Activated B cell treated with CpG ODN at 0.5 μM for 24 hours (primary cell): Measurements from ENCODE around the gene FGF5. TPM values are rescaled to one million over a fixed set of nuclear protein-coding genes. Genes with fewer than 3 reads are reported as not detected.

ENCODE experiments used
- ATAC-seq: fragments of 200-7000 bp; cut with Tn5 transposase; one replicate; pipeline ENCODE4 v1.10.0; 2021; ENCODE audit warnings: low read depth, mild to moderate bottlenecking, moderate library complexity
- CTCF ChIA-PET: fragments of 350-600 bp; sonication (Branson Sonifier 250); formaldehyde crosslinking; loops from one replicate; lab custom pipeline; 2021; ENCODE audit warnings: antibody characterized with exemption; lab: Charles Lee
- POLR2A ChIA-PET: fragments of 350-600 bp; sonication (Branson Sonifier 250); formaldehyde crosslinking; loops from one replicate; lab custom pipeline; 2021; ENCODE audit warnings: antibody characterized with exemption; lab: Charles Lee
- DNase-seq: peaks from one replicate; pipeline ENCODE4 v3.0.0; 2022
- H3K27ac Mint-ChIP-seq: one replicate; pipeline ENCODE4 v1.8.0; 2020; ENCODE audit warnings: mixed read lengths
- H3K27me3 Mint-ChIP-seq: one replicate; pipeline ENCODE4 v1.8.0; 2021; ENCODE audit warnings: mixed read lengths
- H3K36me3 Mint-ChIP-seq: one replicate; pipeline ENCODE4 v1.8.0; 2021; ENCODE audit warnings: low read depth, mixed read lengths
- H3K4me1 Mint-ChIP-seq: one replicate; pipeline ENCODE4 v1.8.0; 2021; ENCODE audit warnings: mixed read lengths
- H3K4me3 Mint-ChIP-seq: one replicate; pipeline ENCODE4 v1.8.0; 2020; ENCODE audit warnings: mild to moderate bottlenecking, mixed read lengths
- H3K9me3 Mint-ChIP-seq: one replicate; pipeline ENCODE4 v1.8.0; 2020; ENCODE audit warnings: mixed read lengths
- intact Hi-C: fragments of 100-400 bp; cut with micrococcal nuclease; formaldehyde crosslinking; loops from one replicate; pipeline ENCODE4 v1.15.1; 2024
- total RNA-seq: library from RNA; stranded (reverse); gene quantifications from 2 replicates; pipeline ENCODE4 v1.2.3, GENCODE V29; 2022
- TF ChIP-seq, protein P1 (sequence below): fragments of 200-600 bp; IDR thresholded peaks from one replicate; pipeline ENCODE4 v1.8.0; 2022; ENCODE audit warnings: antibody characterized with exemption, mild to moderate bottlenecking

FGF5 gene
- total RNA-seq, 1 donor from 2014 or later, result not detected

- intact Hi-C loops, result no loop called here
- no peak overlapping the region for H3K4me3 Mint-ChIP-seq
- POLR2A ChIA-PET, result no interaction called here
- ATAC-seq (no peak), DNase-seq (no peak)
- no peaks in the 10 kb centered on the region for H3K36me3 Mint-ChIP-seq
- H3K9me3 Mint-ChIP-seq, result no peaks in the 10 kb centered on the region
- TF ChIP-seq, protein P1, sequence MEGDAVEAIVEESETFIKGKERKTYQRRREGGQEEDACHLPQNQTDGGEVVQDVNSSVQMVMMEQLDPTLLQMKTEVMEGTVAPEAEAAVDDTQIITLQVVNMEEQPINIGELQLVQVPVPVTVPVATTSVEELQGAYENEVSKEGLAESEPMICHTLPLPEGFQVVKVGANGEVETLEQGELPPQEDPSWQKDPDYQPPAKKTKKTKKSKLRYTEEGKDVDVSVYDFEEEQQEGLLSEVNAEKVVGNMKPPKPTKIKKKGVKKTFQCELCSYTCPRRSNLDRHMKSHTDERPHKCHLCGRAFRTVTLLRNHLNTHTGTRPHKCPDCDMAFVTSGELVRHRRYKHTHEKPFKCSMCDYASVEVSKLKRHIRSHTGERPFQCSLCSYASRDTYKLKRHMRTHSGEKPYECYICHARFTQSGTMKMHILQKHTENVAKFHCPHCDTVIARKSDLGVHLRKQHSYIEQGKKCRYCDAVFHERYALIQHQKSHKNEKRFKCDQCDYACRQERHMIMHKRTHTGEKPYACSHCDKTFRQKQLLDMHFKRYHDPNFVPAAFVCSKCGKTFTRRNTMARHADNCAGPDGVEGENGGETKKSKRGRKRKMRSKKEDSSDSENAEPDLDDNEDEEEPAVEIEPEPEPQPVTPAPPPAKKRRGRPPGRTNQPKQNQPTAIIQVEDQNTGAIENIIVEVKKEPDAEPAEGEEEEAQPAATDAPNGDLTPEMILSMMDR, result no peak
- no peak overlapping the region for H3K27ac Mint-ChIP-seq
- peaks cover 14% of the 10 kb centered on the region for H3K27me3 Mint-ChIP-seq
- H3K4me1 Mint-ChIP-seq, result no peaks in the 10 kb centered on the region
- CTCF ChIA-PET, result no interaction called here
Measured at GRCh38 chr4:80252427-80252826, 14.0 kb upstream of the FGF5 start.

DNA sequence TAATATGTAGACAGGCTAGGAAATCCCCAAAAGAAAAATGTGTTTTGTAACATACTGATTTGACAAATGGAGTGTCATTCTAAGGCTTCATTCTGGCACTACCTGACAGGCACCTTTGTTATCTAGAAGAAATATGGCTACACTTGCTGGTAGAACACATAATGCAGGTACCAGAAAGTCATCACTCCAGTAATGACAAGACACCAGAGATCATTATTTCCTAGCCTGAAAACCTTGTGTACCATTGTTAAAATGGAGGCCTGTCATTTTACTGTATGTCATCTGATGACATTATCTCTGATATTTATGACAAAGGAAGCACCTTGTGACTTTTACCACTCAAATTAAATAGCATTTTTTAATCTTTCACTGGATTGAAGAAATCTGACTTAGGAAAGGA, 13.5 kb upstream of the FGF5 start:
- TF ChIP-seq, protein P1, result no peak
- intact Hi-C loops, result no loop called here
- POLR2A ChIA-PET, result no interaction called here
- Mint-ChIP-seq H3K27me3 (peaks cover 17% of the 10 kb centered on the region), H3K4me1 (no peaks in the 10 kb centered on the region), H3K9me3 (no peaks in the 10 kb centered on the region), H3K4me3 (no peak overlapping the region), H3K27ac (no peak overlapping the region), H3K36me3 (no peaks in the 10 kb centered on the region)
- CTCF ChIA-PET, result no interaction called here
- ATAC-seq, result no peak
- no peak for DNase-seq

DNA sequence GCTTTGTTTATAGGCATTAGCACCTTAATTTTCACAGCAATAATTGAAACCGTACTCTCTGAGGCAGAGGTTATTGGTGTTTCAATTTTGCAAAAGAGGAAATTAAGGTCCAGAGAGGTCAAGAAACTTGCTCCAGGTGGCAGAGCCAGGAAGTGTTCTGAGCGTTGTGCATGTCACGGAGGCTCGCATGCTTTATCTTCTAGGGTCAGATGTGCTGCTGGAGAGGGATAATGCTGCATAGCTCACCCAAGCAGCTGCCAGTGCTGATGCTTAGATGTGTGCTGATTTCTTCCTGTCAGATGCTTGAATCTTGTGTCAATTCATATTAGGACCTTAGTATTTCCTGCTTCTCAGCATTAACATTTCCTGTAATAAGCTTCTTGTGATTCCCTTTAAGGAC, 13.0 kb upstream of the FGF5 start:
- no peak overlapping the region for H3K27ac Mint-ChIP-seq
- intact Hi-C loops, result no loop called here

GRCh38 chr4:80254114-80254513, 12.3 kb upstream of the FGF5 start:
- POLR2A ChIA-PET, result no interaction called here

More for the DNA sequence above, 13.0 kb upstream of the FGF5 start:
- TF ChIP-seq, protein P1, result no peak
- ATAC-seq (no peak), DNase-seq (no peak)
- POLR2A ChIA-PET, result no interaction called here
- no peaks in the 10 kb centered on the region for H3K36me3 Mint-ChIP-seq
- CTCF ChIA-PET, result no interaction called here
- H3K4me1 Mint-ChIP-seq, result no peaks in the 10 kb centered on the region
- H3K27me3 Mint-ChIP-seq, result peaks cover 20% of the 10 kb centered on the region
- no peak overlapping the region for H3K4me3 Mint-ChIP-seq
- no peaks in the 10 kb centered on the region for H3K9me3 Mint-ChIP-seq

DNA sequence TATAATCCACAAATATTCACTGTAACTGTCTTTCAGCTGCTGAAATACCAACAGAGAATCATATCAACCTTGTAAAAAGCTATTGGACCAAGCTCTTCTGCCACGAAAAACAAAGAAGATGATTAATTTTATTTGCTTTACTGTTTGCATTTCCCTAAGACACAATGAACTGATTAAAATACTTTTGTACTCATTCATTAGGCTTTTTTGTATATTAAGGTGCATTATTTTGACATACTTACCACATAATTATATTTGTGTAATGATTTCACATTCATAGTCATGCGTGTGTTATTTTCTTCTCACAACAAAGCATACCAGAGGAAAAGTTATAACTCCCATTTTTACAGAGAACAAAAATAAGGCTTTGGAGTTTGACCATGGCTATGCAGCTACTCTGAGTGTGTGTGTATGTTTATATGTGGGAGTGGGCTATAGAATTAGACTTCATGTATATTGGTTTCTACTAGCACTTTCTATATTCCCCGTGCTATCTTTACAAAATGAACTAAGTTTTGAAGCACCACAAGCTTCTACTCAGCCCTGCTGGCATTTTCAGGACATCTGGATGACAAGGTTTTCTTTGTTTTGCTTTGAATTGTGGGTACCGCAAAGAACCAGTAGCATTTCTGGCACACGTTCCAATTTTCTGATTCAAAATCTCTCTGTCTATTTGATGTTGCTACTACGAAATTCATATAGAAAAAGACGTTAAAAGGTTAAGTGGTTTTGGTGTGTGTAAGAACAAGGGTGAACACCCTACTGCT, 11.0 kb upstream of the FGF5 start:
- Mint-ChIP-seq H3K4me1 (no peaks in the 10 kb centered on the region), H3K4me3 (no peak overlapping the region), H3K27me3 (peaks cover 29% of the 10 kb centered on the region), H3K27ac (no peak overlapping the region), H3K9me3 (no peaks in the 10 kb centered on the region), H3K36me3 (no peaks in the 10 kb centered on the region)
- DNase-seq (no peak), ATAC-seq (no peak)
- TF ChIP-seq, protein P1, result no peak
- intact Hi-C loops, result no loop called here
- POLR2A ChIA-PET, result no interaction called here
- CTCF ChIA-PET, result no interaction called here

More at GRCh38 chr4:80254114-80254513, 12.3 kb upstream of the FGF5 start:
- DNase-seq (no peak), ATAC-seq (no peak)
- TF ChIP-seq, protein P1, result no peak
- Mint-ChIP-seq H3K36me3 (no peaks in the 10 kb centered on the region), H3K4me1 (no peaks in the 10 kb centered on the region), H3K9me3 (no peaks in the 10 kb centered on the region), H3K4me3 (no peak overlapping the region), H3K27ac (no peak overlapping the region), H3K27me3 (peaks cover 26% of the 10 kb centered on the region)
- intact Hi-C loops, result no loop called here
- CTCF ChIA-PET, result no interaction called here
